HFFc6 (cell line): ENCODE measurements around the gene EPB42. TPM values are rescaled to one million over a fixed set of nuclear protein-coding genes. Genes with fewer than 3 reads are reported as not detected.

Experiments used
- DNase-seq: peaks from one replicate; pipeline ENCODE4 v3.0.0-alpha.2; 2018
- H3K27ac Mint-ChIP-seq: 2 replicates; pipeline ENCODE4 v1.8.0; 2020; ENCODE audit warnings: mild to moderate bottlenecking, mixed read lengths
- H3K27me3 Mint-ChIP-seq: 2 replicates; pipeline ENCODE4 v1.8.0; 2021; ENCODE audit warnings: mild to moderate bottlenecking, moderate library complexity, mixed read lengths; ENCODE audit not compliant: insufficient read depth
- H3K36me3 Mint-ChIP-seq: 2 replicates; pipeline ENCODE4 v1.8.0; 2021; ENCODE audit warnings: low read depth, mixed read lengths
- H3K4me1 Mint-ChIP-seq: 2 replicates; pipeline ENCODE4 v1.8.0; 2020; ENCODE audit warnings: low read depth, mixed read lengths
- H3K4me3 Mint-ChIP-seq: 2 replicates; pipeline ENCODE4 v1.8.0; 2020; ENCODE audit warnings: mild to moderate bottlenecking, moderate library complexity, mixed read lengths
- H3K9me3 Mint-ChIP-seq: 2 replicates; pipeline ENCODE4 v1.8.0; 2020; ENCODE audit warnings: mild to moderate bottlenecking, mixed read lengths
- CTCF ChIP-seq: fragments of 200-600 bp; sonication (generic); IDR thresholded peaks from 2 replicates; pipeline ENCODE4 v1.5.0; 2021; ENCODE audit warnings: antibody characterized with exemption, mild to moderate bottlenecking
- total RNA-seq, 6 experiments: library from RNA; stranded (reverse); fragmentation: NEBNext Ultra II Directional; extraction: Animal tissue kit (Norgen Biotek cat#: 25700); gene quantifications; 2 replicates in 1 of 6; 3 replicates in 5 of 6; pipeline ENCODE4 v1.2.3, GENCODE V29; 2021

The EPB42 gene
- total RNA-seq, 6 experiments from 2014 or later, result not detected

GRCh38 chr15:43266386-43266785 lies 45.6 kb upstream of the EPB42 start:
- no peak for DNase-seq
- Mint-ChIP-seq H3K27ac (no peak overlapping the region), H3K4me1 (no peaks in the 10 kb centered on the region), H3K36me3 (no peaks in the 10 kb centered on the region), H3K9me3 (no peaks in the 10 kb centered on the region), H3K4me3 (no peak overlapping the region), H3K27me3 (peaks cover 75% of the 10 kb centered on the region)
- TF ChIP-seq CTCF, result no peak

- Mint-ChIP-seq H3K27me3 (peaks cover 67% of the 10 kb centered on the region), H3K36me3 (no peaks in the 10 kb centered on the region), H3K4me1 (no peaks in the 10 kb centered on the region), H3K4me3 (no peak overlapping the region), H3K27ac (no peak overlapping the region), H3K9me3 (no peaks in the 10 kb centered on the region)
- DNase-seq, result no peak
- TF ChIP-seq CTCF, result no peak
These were observed 39.3 kb upstream of the EPB42 start for GRCh38 chr15:43260011-43260615.

GRCh38 chr15:43258781-43259180 lies 38.0 kb upstream of the EPB42 start:
- no peak for TF ChIP-seq CTCF
- H3K27ac Mint-ChIP-seq, result no peak overlapping the region
- no peaks in the 10 kb centered on the region for H3K4me1 Mint-ChIP-seq
- peaks cover 70% of the 10 kb centered on the region for H3K27me3 Mint-ChIP-seq
- DNase-seq, result no peak
- no peaks in the 10 kb centered on the region for H3K36me3 Mint-ChIP-seq
- H3K9me3 Mint-ChIP-seq, result no peaks in the 10 kb centered on the region
- no peak overlapping the region for H3K4me3 Mint-ChIP-seq

- no peak for DNase-seq
- H3K36me3 Mint-ChIP-seq, result no peaks in the 10 kb centered on the region
- H3K27ac Mint-ChIP-seq, result no peak overlapping the region
- H3K9me3 Mint-ChIP-seq, result no peaks in the 10 kb centered on the region
- TF ChIP-seq CTCF, result no peak
- peaks cover 61% of the 10 kb centered on the region for H3K27me3 Mint-ChIP-seq
- H3K4me3 Mint-ChIP-seq, result no peak overlapping the region
- H3K4me1 Mint-ChIP-seq, result peaks cover 5% of the 10 kb centered on the region; the same call in 1 of the 2 replicates
These were observed 35.5 kb upstream of the EPB42 start for GRCh38 chr15:43256341-43256740.

- Mint-ChIP-seq H3K4me3 (no peak overlapping the region), H3K27me3 (peaks cover 55% of the 10 kb centered on the region), H3K9me3 (no peaks in the 10 kb centered on the region), H3K27ac (no peak overlapping the region), H3K4me1 (peaks cover 9% of the 10 kb centered on the region), H3K36me3 (no peaks in the 10 kb centered on the region)
- no peak for TF ChIP-seq CTCF
- DNase-seq, result no peak
These were observed 34.6 kb upstream of the EPB42 start for GRCh38 chr15:43255376-43255775.
